ENCODE data around the gene CCDC138.

GRCh38 chr2:108805032-108805431, 18.5 kb downstream of the CCDC138 start:
- no peak for TF ChIP-seq EZH2 (IDR thresholded peaks at IDR 0.05; ENCODE audit: borderline replicate concordance, insufficient read depth, low read length, poor library complexity, severe bottlenecking)
- no peak for TF ChIP-seq CTCF (IDR thresholded peaks at IDR 0.05; ENCODE audit: poor library complexity, severe bottlenecking)
- TF ChIP-seq TAF1 (IDR thresholded peaks at IDR 0.05; ENCODE audit: low read depth): no peak
